PC-9 (cell line): ENCODE measurements around the gene C9. TPM values are rescaled to one million over a fixed set of nuclear protein-coding genes. Genes with fewer than 3 reads are reported as not detected.

Experiments
- Bru-seq: library from RNA; stranded (reverse); fragments of 400-500 nt; gene quantifications from one replicate; lab custom pipeline; 2021; lab: Mats Ljungman, UMichigan
- BruChase-seq, 2 experiments: library from RNA; stranded (reverse); fragments of 400-500 nt; gene quantifications; one replicate each; lab custom pipeline; 2021; lab: Mats Ljungman, UMichigan
- BruUV-seq: library from RNA; stranded (reverse); fragments of 400-500 nt; replicated peaks from 2 replicates; lab custom pipeline; 2021; lab: Mats Ljungman, UMichigan
- CTCF ChIA-PET: fragments of 300-600 bp; sonication (Branson Sonifier 250); formaldehyde crosslinking; loops from one replicate; lab custom pipeline; 2022; ENCODE audit warnings: antibody characterized with exemption; lab: Charles Lee
- POLR2A ChIA-PET: fragments of 300-600 bp; sonication (Branson Sonifier 250); formaldehyde crosslinking; loops from one replicate; lab custom pipeline; 2022; ENCODE audit warnings: antibody characterized with exemption; ENCODE audit not compliant: unreplicated experiment; lab: Charles Lee
- DNase-seq, 2 experiments: peaks; one replicate each; pipeline versions ENCODE4 v3.0.0 to v3.0.0-alpha.2; 2015 to 2022; ENCODE audit warnings: mixed read lengths in 1 of 2
- H2AFZ ChIP-seq: fragments of 200-600 bp; sonication (generic); 2 replicates; pipeline ENCODE4 v1.8.1; 2017; ENCODE audit warnings: antibody characterized with exemption
- H3F3A ChIP-seq: fragments of 200-600 bp; sonication (generic); 2 replicates; pipeline ENCODE4 v1.8.1; 2017; ENCODE audit warnings: antibody characterized with exemption, mild to moderate bottlenecking, low read depth; ENCODE audit not compliant: insufficient read depth
- H3K27ac ChIP-seq: fragments of 200-600 bp; sonication (generic); 2 replicates; pipeline ENCODE4 v1.6.1; 2016; ENCODE audit warnings: mixed run types
- H3K27me3 ChIP-seq: fragments of 200-600 bp; sonication (generic); 2 replicates; pipeline ENCODE4 v1.6.1; 2016; ENCODE audit warnings: low read depth, mixed run types; ENCODE audit not compliant: insufficient read depth
- H3K36me3 ChIP-seq: fragments of 200-600 bp; sonication (generic); 2 replicates; pipeline ENCODE4 v1.6.1; 2016; ENCODE audit warnings: low read depth, mixed run types
- H3K4me1 ChIP-seq: fragments of 200-600 bp; sonication (generic); replicated peaks from 2 replicates; pipeline ENCODE4 v1.6.1; 2016; ENCODE audit warnings: mixed run types; ENCODE audit not compliant: insufficient read depth
- H3K4me2 ChIP-seq: fragments of 200-600 bp; sonication (generic); 2 replicates; pipeline ENCODE4 v1.6.1; 2017; ENCODE audit warnings: mixed run types
- H3K4me3 ChIP-seq: fragments of 200-600 bp; sonication (generic); 2 replicates; pipeline ENCODE4 v1.6.1; 2016; ENCODE audit warnings: mixed run types
- H3K79me2 ChIP-seq: fragments of 200-600 bp; sonication (generic); 2 replicates; pipeline ENCODE4 v1.6.1; 2017; ENCODE audit warnings: low read depth, mixed run types
- H3K9me2 ChIP-seq: fragments of 200-600 bp; sonication (generic); 2 replicates; pipeline ENCODE4 v1.8.1; 2017; ENCODE audit warnings: mild to moderate bottlenecking; ENCODE audit not compliant: insufficient read depth
- H3K9me3 ChIP-seq: fragments of 200-600 bp; sonication (generic); 2 replicates; pipeline ENCODE4 v1.8.1; 2016; ENCODE audit warnings: low read depth; ENCODE audit not compliant: insufficient read depth
- H4K20me1 ChIP-seq: fragments of 200-600 bp; sonication (generic); 2 replicates; pipeline ENCODE4 v1.8.1; 2017; ENCODE audit not compliant: insufficient read depth
- CTCF ChIP-seq: fragments of 200-600 bp; sonication (generic); conservative IDR thresholded peaks from 2 replicates; pipeline ENCODE4 v1.6.1; 2017; ENCODE audit warnings: mixed run types, antibody characterized with exemption, mild to moderate bottlenecking, moderate library complexity
- EZH2 ChIP-seq: fragments of 200-600 bp; sonication (generic); IDR thresholded peaks from 2 replicates; pipeline ENCODE4 v1.8.0; 2017; ENCODE audit warnings: antibody characterized with exemption, low read depth
- intact Hi-C: fragments of 100-400 bp; cut with micrococcal nuclease; formaldehyde crosslinking; loops from one replicate; pipeline ENCODE4 v1.10.0; 2022; ENCODE audit not compliant: unreplicated experiment
- long read RNA-seq: library from polyadenylated mRNA; stranded (forward); transcript quantifications from one replicate; pipeline ENCODE4 v2.0.0, GENCODE V29; 2022
- total RNA-seq: library from RNA; stranded (reverse); gene quantifications from 2 replicates; pipeline ENCODE4 v1.2.3, GENCODE V29; 2021

C9 gene
- total RNA-seq (not detected in 2 replicates), Bru-seq, nascent RNA (percentile 2 among the genes with signal in this experiment), BruChase-seq, experiment 1, labeled RNA remaining after a 2-hour chase (percentile 12 among the genes with signal in this experiment), BruChase-seq, experiment 2, labeled RNA remaining after a 6-hour chase (percentile 3 among the genes with signal in this experiment)
- long read RNA-seq, result 0 reads

GRCh38 chr5:39364367-39364766 lies at the start of gene C9:
TSS of gene C9 (minus strand) at chr5:39364495. CDS start at chr5:39364464, 31 bp downstream.
- TF ChIP-seq EZH2, result no peak
- TF ChIP-seq CTCF, result no peak
- no peaks in the 10 kb centered on the region for H3K79me2 ChIP-seq
- no peaks in the 10 kb centered on the region for H3K27me3 ChIP-seq
- H4K20me1 ChIP-seq, result no peaks in the 10 kb centered on the region
- intact Hi-C loops, result no loop called here
- no peaks in the 10 kb centered on the region for H3K9me3 ChIP-seq
- no peaks in the 10 kb centered on the region for H3K36me3 ChIP-seq
- BruUV-seq, result no TSS peak
- no peak within 1 kb of the TSS for H3K27ac ChIP-seq
- POLR2A ChIA-PET, result no interaction called here
- no peak within 1 kb of the TSS for H3K4me3 ChIP-seq
- CTCF ChIA-PET, result no interaction called here
- peak in 1 of 2 experiments; percentile 12 for DNase-seq
- no peaks in the 10 kb centered on the region for H3K9me2 ChIP-seq
- H3K4me1 ChIP-seq, result 0 out of 2 replicates have a peak, but pooled peaks cover 4% of the 10 kb centered on the region
- no peak within 1 kb of the TSS for H3K4me2 ChIP-seq
- H3F3A ChIP-seq, result no peaks in the 10 kb centered on the region
- no peak within 1 kb of the TSS for H2AFZ ChIP-seq

GRCh38 chr5:39413771-39414170 lies 49.5 kb upstream of the C9 start:
- Histone ChIP-seq H3K4me2 (no peak overlapping the region), H3K27ac (no peak overlapping the region), H3K9me3 (no peaks in the 10 kb centered on the region), H3K27me3 (no peaks in the 10 kb centered on the region), H3K4me3 (no peak overlapping the region), H4K20me1 (no peaks in the 10 kb centered on the region), H3K79me2 (no peaks in the 10 kb centered on the region), H2AFZ (no peak overlapping the region), H3K36me3 (no peaks in the 10 kb centered on the region), H3K9me2 (no peaks in the 10 kb centered on the region), H3F3A (peaks cover 12% of the 10 kb centered on the region), H3K4me1 (peaks cover 17% of the 10 kb centered on the region)
- TF ChIP-seq EZH2, result no peak
- no peak for TF ChIP-seq CTCF
- CTCF ChIA-PET, result no interaction called here
- DNase-seq, result no peak
- intact Hi-C loops, result no loop called here
- no TSS peak for BruUV-seq
- POLR2A ChIA-PET, result interaction anchor here (0.6 to 0.7 kb wide), 2 partner anchors 12 to 1262 kb away, joined by 4 to 7 read pairs; no protein-coding TSS in a partner anchor

GRCh38 chr5:39412721-39413394 lies 48.6 kb upstream of the C9 start:
- Histone ChIP-seq H2AFZ (no peak overlapping the region), H3K4me2 (no peak overlapping the region), H3K4me1 (peaks cover 17% of the 10 kb centered on the region), H3F3A (peaks cover 12% of the 10 kb centered on the region), H3K9me2 (no peaks in the 10 kb centered on the region), H3K4me3 (no peak overlapping the region), H4K20me1 (no peaks in the 10 kb centered on the region), H3K36me3 (no peaks in the 10 kb centered on the region), H3K79me2 (no peaks in the 10 kb centered on the region), H3K27me3 (no peaks in the 10 kb centered on the region), H3K9me3 (no peaks in the 10 kb centered on the region), H3K27ac (no peak overlapping the region)
- DNase-seq, result no peak
- intact Hi-C loops, result no loop called here
- BruUV-seq, result no TSS peak
- POLR2A ChIA-PET, result interaction anchor here (0.7 kb wide), 1 partner anchor 1263 kb away, joined by 7 read pairs; no protein-coding TSS in a partner anchor
- no peak for TF ChIP-seq CTCF
- TF ChIP-seq EZH2, result no peak
- CTCF ChIA-PET, result interaction anchor here (0.6 kb wide), 1 partner anchor 152 kb away, joined by 3 read pairs; no protein-coding TSS in a partner anchor
